ENCODE measurements around the gene CAMK2N1. TPM values are rescaled to one million over a fixed set of nuclear protein-coding genes. Genes with fewer than 3 reads are reported as not detected.
A peak's percentile ranks its signal among the peaks of the same experiment; 100 is the strongest.
"Not testable (repeated sequence)": the region's sequence is repeated elsewhere in the genome, so short reads cannot be mapped to it uniquely, and the experiment has no call there.

Gene CAMK2N1
- total RNA-seq, 1 donor from 2014 or later, result 11.3 TPM

- Histone ChIP-seq H3K36me3 (ENCODE audit: control insufficient read depth, insufficient read depth, low read length) (peaks cover 20% of the 10 kb centered on the region), H3K4me3 (ENCODE audit: low read depth, low read length) (no peak overlapping the region), H3K27me3 (ENCODE audit: control insufficient read depth, insufficient read depth, low read length) (no peaks in the 10 kb centered on the region)
- TF ChIP-seq, protein P1, sequence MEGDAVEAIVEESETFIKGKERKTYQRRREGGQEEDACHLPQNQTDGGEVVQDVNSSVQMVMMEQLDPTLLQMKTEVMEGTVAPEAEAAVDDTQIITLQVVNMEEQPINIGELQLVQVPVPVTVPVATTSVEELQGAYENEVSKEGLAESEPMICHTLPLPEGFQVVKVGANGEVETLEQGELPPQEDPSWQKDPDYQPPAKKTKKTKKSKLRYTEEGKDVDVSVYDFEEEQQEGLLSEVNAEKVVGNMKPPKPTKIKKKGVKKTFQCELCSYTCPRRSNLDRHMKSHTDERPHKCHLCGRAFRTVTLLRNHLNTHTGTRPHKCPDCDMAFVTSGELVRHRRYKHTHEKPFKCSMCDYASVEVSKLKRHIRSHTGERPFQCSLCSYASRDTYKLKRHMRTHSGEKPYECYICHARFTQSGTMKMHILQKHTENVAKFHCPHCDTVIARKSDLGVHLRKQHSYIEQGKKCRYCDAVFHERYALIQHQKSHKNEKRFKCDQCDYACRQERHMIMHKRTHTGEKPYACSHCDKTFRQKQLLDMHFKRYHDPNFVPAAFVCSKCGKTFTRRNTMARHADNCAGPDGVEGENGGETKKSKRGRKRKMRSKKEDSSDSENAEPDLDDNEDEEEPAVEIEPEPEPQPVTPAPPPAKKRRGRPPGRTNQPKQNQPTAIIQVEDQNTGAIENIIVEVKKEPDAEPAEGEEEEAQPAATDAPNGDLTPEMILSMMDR (IDR thresholded peaks at IDR 0.05; ENCODE audit: insufficient read depth, low read length, severe bottlenecking), result no peak
- DNase-seq (ENCODE audit: low read depth) (no peak), FAIRE-seq (no peak)
These were observed 13.7 kb upstream of the CAMK2N1 start for GRCh38 chr1:20499718-20500117.

GRCh38 chr1:20499105-20499504 lies 13.1 kb upstream of the CAMK2N1 start:
- TF ChIP-seq, protein P1 (IDR thresholded peaks at IDR 0.05; ENCODE audit: insufficient read depth, low read length, severe bottlenecking), result no peak
- peaks cover 20% of the 10 kb centered on the region for H3K36me3 ChIP-seq (ENCODE audit: control insufficient read depth, insufficient read depth, low read length)
- no peak for FAIRE-seq
- H3K27me3 ChIP-seq (ENCODE audit: control insufficient read depth, insufficient read depth, low read length), result no peaks in the 10 kb centered on the region
- H3K4me3 ChIP-seq (ENCODE audit: low read depth, low read length), result no peak overlapping the region
- no peak for DNase-seq (ENCODE audit: low read depth)

DNA sequence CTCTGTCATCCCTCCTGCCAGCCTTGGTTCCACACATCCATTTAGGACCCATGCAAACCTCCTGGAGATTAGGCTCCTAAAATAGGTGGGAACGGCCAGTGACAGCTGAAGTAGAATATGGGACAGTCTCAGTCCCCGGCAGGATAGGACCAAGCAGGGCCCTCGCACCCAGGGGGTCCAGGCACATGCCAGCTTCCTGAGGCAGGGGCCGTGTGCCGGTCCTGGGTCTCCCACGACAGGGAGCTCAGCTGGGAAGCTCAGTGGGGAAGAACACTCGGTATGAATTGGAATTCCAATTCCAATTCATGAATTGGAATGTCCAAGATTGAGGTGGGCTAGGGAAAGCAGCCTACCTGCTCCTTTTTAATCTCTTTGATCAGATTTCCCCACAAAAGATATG lies 12.1 kb upstream of the CAMK2N1 start:
- H3K36me3 ChIP-seq (ENCODE audit: control insufficient read depth, insufficient read depth, low read length), result peaks cover 20% of the 10 kb centered on the region
- TF ChIP-seq, protein P1 (IDR thresholded peaks at IDR 0.05; ENCODE audit: insufficient read depth, low read length, severe bottlenecking), result no peak
- no peaks in the 10 kb centered on the region for H3K27me3 ChIP-seq (ENCODE audit: control insufficient read depth, insufficient read depth, low read length)
- DNase-seq (ENCODE audit: low read depth) (no peak), FAIRE-seq (no peak)
- H3K4me3 ChIP-seq (ENCODE audit: low read depth, low read length), result no peak overlapping the region

GRCh38 chr1:20497506-20497905 lies 11.5 kb upstream of the CAMK2N1 start:
- no peak overlapping the region for H3K4me3 ChIP-seq (ENCODE audit: low read depth, low read length)
- TF ChIP-seq, protein P1 (IDR thresholded peaks at IDR 0.05; ENCODE audit: insufficient read depth, low read length, severe bottlenecking), result no peak
- no peak for FAIRE-seq
- H3K36me3 ChIP-seq (ENCODE audit: control insufficient read depth, insufficient read depth, low read length), result peaks cover 16% of the 10 kb centered on the region
- H3K27me3 ChIP-seq (ENCODE audit: control insufficient read depth, insufficient read depth, low read length), result no peaks in the 10 kb centered on the region
- no peak for DNase-seq (ENCODE audit: low read depth)

GRCh38 chr1:20496725-20497383 lies 10.8 kb upstream of the CAMK2N1 start:
- DNase-seq (ENCODE audit: low read depth), result peak; percentile 40
- H3K36me3 ChIP-seq (ENCODE audit: control insufficient read depth, insufficient read depth, low read length), result peaks cover 15% of the 10 kb centered on the region
- not testable (repeated sequence) for H3K4me3 ChIP-seq (ENCODE audit: low read depth, low read length); FAIRE-seq; H3K27me3 ChIP-seq (ENCODE audit: control insufficient read depth, insufficient read depth, low read length)

DNA sequence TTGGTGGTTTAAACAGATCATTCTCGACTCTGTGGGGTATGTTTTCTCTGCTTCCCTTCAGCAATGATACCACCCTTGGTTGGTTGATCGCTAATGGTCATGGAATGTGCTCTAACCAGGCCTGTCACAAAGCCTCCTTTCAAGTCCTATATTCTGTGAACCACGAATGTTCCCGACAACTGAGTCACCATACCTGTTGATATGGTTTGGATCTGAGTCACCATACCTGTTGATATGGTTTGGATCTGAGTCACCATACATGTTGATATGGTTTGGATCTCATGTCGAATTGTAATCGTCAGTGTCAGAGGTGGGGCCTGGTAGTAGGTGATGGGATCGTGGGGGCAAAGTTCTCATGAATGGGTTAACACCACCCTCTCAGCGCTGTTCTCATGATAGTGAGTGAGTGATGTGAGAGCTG lies 10.2 kb upstream of the CAMK2N1 start:
- Histone ChIP-seq H3K4me3 (ENCODE audit: low read depth, low read length) (no peak overlapping the region), H3K27me3 (ENCODE audit: control insufficient read depth, insufficient read depth, low read length) (no peaks in the 10 kb centered on the region), H3K36me3 (ENCODE audit: control insufficient read depth, insufficient read depth, low read length) (peaks cover 10% of the 10 kb centered on the region)
- DNase-seq (ENCODE audit: low read depth) (peak; percentile 100), FAIRE-seq (peak; percentile 100)
- TF ChIP-seq, protein P1 (IDR thresholded peaks at IDR 0.05; ENCODE audit: insufficient read depth, low read length, severe bottlenecking), result no peak

Measured in bronchial epithelial cell (primary cell).